Pulmonary artery endothelial cell (primary cell): ENCODE measurements around the gene ERC1. TPM values are rescaled to one million over a fixed set of nuclear protein-coding genes. Genes with fewer than 3 reads are reported as not detected.

Experiments used
- DNase-seq: peaks from one replicate; pipeline ENCODE4 v3.0.0-alpha.2; 2011; ENCODE audit warnings: low read depth, low spot score
- total RNA-seq: library from RNA; depleted of rRNA; stranded (reverse); fragments of >200 nt; gene quantifications from 2 replicates; pipeline ENCODE4 v1.2.3, GENCODE V29; 2014

Gene ERC1
- total RNA-seq, 1 donor from 2014 or later, result 24.1 TPM

GRCh38 chr12:1531153-1531653 lies 540.2 kb downstream of the ERC1 start:
- no peak for DNase-seq

GRCh38 chr12:1531654-1532374 lies 540.8 kb downstream of the ERC1 start:
- DNase-seq, result no peak

- no peak for DNase-seq
These were observed 541.5 kb downstream of the ERC1 start for GRCh38 chr12:1532375-1533165.

- no peak for DNase-seq
These were observed 542.2 kb downstream of the ERC1 start for GRCh38 chr12:1533205-1533601.

GRCh38 chr12:1533602-1534304 lies 542.7 kb downstream of the ERC1 start:
- DNase-seq, result no peak

GRCh38 chr12:1534748-1535147 lies 543.7 kb downstream of the ERC1 start:
- no peak for DNase-seq

- DNase-seq, result no peak
These were observed 545.8 kb downstream of the ERC1 start for GRCh38 chr12:1536817-1537216.

- no peak for DNase-seq
These were observed 548.1 kb downstream of the ERC1 start for GRCh38 chr12:1539135-1539534.

- DNase-seq, result no peak
These were observed 549.7 kb downstream of the ERC1 start for GRCh38 chr12:1540690-1541089.

- DNase-seq, result no peak
These were observed 551.6 kb downstream of the ERC1 start for GRCh38 chr12:1542599-1542998.

- DNase-seq, result no peak
These were observed 554.1 kb downstream of the ERC1 start for GRCh38 chr12:1544996-1545700.

Other genes starting within 250 kb of the ERC1 start
- 65.4 and 85.1 TPM in 2 replicates for gene WNK1, start 238.6 kb upstream of the ERC1 start, total RNA-seq
- 7.2 and 24.0 TPM in 2 replicates for gene RAD52, start 41.5 kb upstream of the ERC1 start, total RNA-seq